NT2/D1 (cell line): Measurements from ENCODE around the gene ANKFN1.

ENCODE experiments used
- YY1 ChIP-seq: IDR thresholded peaks from 2 replicates; pipeline ENCODE4 v1.6.1; 2011; ENCODE audit not compliant: insufficient read length, insufficient read depth
- ZNF274 ChIP-seq: IDR thresholded peaks from 2 replicates; pipeline ENCODE4 v1.6.1; 2011; ENCODE audit warnings: mild to moderate bottlenecking, low read depth, low read length

- TF ChIP-seq ZNF274 (no peak), YY1 (no peak)
Observed at GRCh38 chr17:56505154-56505756, 352.0 kb downstream of the ANKFN1 start.
